Osteocyte (in vitro differentiated cells): ENCODE measurements around the gene PAQR7. TPM values are rescaled to one million over a fixed set of nuclear protein-coding genes. Genes with fewer than 3 reads are reported as not detected.

ENCODE experiments used
- DNase-seq: peaks from one replicate; pipeline ENCODE4 v3.0.0; 2021; ENCODE audit warnings: mixed read lengths; ENCODE audit not compliant: unreplicated experiment; ENCODE audit errors: extremely low spot score
- H3K27ac Mint-ChIP-seq: one replicate; pipeline ENCODE4 v1.8.0; 2021; ENCODE audit warnings: mild to moderate bottlenecking, mixed read lengths; ENCODE audit not compliant: unreplicated experiment
- H3K27me3 Mint-ChIP-seq: one replicate; pipeline ENCODE4 v1.8.0; 2021; ENCODE audit warnings: mixed read lengths; ENCODE audit not compliant: unreplicated experiment
- H3K36me3 Mint-ChIP-seq: one replicate; pipeline ENCODE4 v1.8.0; 2021; ENCODE audit warnings: mixed read lengths; ENCODE audit not compliant: unreplicated experiment
- H3K4me1 Mint-ChIP-seq: one replicate; pipeline ENCODE4 v1.8.0; 2021; ENCODE audit warnings: mixed read lengths; ENCODE audit not compliant: unreplicated experiment
- H3K4me3 Mint-ChIP-seq: one replicate; pipeline ENCODE4 v1.8.0; 2021; ENCODE audit warnings: mild to moderate bottlenecking, moderate library complexity, mixed read lengths; ENCODE audit not compliant: unreplicated experiment
- H3K9me3 Mint-ChIP-seq: one replicate; pipeline ENCODE4 v1.8.0; 2021; ENCODE audit warnings: mixed read lengths; ENCODE audit not compliant: unreplicated experiment
- CTCF ChIP-seq: fragments of 200-600 bp; sonication (generic); IDR thresholded peaks from 2 replicates; pipeline ENCODE4 v1.5.0; 2021; ENCODE audit warnings: antibody characterized with exemption, mild to moderate bottlenecking, moderate library complexity
- total RNA-seq: library from RNA; stranded (reverse); gene quantifications from 2 replicates; pipeline ENCODE4 v1.2.1, GENCODE V29; 2021

PAQR7 gene
- total RNA-seq, 1 donor from 2014 or later = 11.0 TPM

DNA sequence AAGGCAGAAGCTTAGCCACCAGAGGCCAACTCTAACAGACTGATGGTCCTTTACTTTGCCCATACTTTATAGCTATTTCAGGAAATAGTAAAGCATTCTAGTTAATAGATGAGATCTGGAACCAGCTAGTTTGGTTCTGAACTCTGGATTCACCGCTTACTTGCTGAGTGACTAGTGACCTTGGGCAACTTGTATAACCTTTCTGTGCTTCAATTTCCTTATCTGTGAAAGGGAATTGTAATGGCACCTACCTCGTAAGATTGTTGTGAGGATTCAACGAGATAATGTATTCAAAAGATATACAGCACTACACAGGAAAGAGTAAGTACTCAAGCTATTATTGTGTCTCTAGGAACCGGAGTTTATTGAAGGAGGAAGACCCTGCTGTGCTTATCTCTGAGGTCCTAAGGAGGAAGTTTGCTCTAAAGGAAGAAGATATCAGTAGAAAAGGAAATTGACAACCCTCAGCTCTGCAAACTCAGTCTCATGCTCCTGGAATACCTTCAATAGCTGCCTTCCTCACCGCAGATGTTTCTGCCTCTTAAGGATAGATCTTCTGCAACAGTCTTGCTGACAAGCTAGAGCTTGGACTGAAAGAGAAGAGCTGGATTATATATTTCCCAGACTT, 43.8 kb downstream of the PAQR7 start:
- no peak for TF ChIP-seq CTCF
- H3K4me3 Mint-ChIP-seq = no peak overlapping the region
- H3K9me3 Mint-ChIP-seq = no peaks in the 10 kb centered on the region
- no peaks in the 10 kb centered on the region for H3K27me3 Mint-ChIP-seq
- H3K36me3 Mint-ChIP-seq = peaks cover 44% of the 10 kb centered on the region
- H3K27ac Mint-ChIP-seq = no peak overlapping the region
- DNase-seq = peak; percentile 1
- peaks cover 23% of the 10 kb centered on the region for H3K4me1 Mint-ChIP-seq

DNA sequence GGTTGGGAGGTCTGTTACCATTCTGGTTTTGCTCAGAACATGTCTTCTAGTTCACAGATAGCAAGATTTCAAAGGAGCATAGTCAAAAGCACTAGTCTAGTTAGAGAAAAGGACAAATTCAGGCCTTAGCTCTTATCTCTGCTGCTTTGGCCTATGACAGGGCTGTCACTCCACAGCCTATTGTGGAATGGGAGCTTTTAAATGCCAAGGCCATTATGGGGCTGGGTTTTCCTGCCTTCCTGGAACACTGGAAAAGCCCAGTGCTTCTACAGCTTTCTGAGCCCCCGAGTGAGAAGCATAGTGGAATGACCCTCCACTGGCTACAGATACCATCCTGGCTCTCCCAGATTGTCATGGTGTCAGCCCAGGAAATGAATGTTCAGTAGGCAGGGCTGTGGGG, 46.5 kb downstream of the PAQR7 start:
- H3K27ac Mint-ChIP-seq = no peak overlapping the region
- H3K9me3 Mint-ChIP-seq = no peaks in the 10 kb centered on the region
- no peaks in the 10 kb centered on the region for H3K27me3 Mint-ChIP-seq
- peak; percentile 10 for DNase-seq
- H3K4me1 Mint-ChIP-seq = no peaks in the 10 kb centered on the region
- H3K36me3 Mint-ChIP-seq = peaks cover 45% of the 10 kb centered on the region
- no peak for TF ChIP-seq CTCF
- no peak overlapping the region for H3K4me3 Mint-ChIP-seq

DNA sequence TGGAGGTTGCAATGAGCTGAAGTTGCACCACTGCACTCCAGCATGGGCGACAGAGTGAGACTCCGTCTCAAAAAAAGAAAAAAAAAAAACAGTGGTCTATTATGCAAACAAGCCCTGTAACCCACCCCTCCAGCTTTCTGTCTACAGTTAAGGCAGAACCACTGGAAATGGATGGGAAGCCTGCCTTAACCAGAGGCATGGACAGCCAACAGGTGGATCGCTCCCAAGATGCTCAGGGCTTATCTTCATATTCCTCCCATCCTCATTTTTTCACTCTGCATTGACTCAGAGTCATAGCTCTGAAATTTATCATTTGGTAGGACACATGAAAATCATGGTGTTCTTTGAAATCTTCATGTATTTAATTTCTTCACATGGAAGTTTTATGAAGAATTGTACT, 47.0 kb downstream of the PAQR7 start:
- Mint-ChIP-seq H3K36me3 (peaks cover 45% of the 10 kb centered on the region), H3K4me3 (no peak overlapping the region), H3K9me3 (no peaks in the 10 kb centered on the region), H3K27me3 (no peaks in the 10 kb centered on the region), H3K27ac (no peak overlapping the region), H3K4me1 (no peaks in the 10 kb centered on the region)
- no peak for TF ChIP-seq CTCF
- DNase-seq = no peak

- no peak overlapping the region for H3K4me3 Mint-ChIP-seq
- no peaks in the 10 kb centered on the region for H3K27me3 Mint-ChIP-seq
- no peaks in the 10 kb centered on the region for H3K9me3 Mint-ChIP-seq
- H3K4me1 Mint-ChIP-seq = peaks cover 7% of the 10 kb centered on the region
- H3K27ac Mint-ChIP-seq = no peak overlapping the region
- H3K36me3 Mint-ChIP-seq = peaks cover 36% of the 10 kb centered on the region
- DNase-seq = peak; percentile 66
- TF ChIP-seq CTCF = no peak
Observed at GRCh38 chr1:25826571-25826970, 48.9 kb downstream of the PAQR7 start.

DNA sequence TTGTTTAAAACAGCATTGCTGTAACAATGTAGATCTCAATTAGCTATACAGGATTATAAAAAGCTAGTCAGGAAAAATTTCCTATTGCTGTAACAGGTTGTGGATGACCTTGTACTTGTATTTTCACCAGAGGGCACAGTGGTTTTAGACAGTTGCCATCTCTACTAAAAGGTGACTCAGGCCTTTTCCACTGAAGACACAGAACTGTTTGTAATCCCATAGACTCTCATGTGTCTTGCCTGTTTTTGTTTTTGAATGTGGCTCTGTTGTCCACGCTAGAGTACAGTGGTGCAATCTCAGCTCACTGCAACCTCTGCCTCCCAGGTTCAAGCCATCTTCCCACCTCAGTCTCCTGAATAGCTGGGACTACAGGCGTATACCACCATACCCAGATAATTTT, 49.9 kb downstream of the PAQR7 start:
- H3K4me1 Mint-ChIP-seq = peaks cover 17% of the 10 kb centered on the region
- no peak for TF ChIP-seq CTCF
- H3K9me3 Mint-ChIP-seq = no peaks in the 10 kb centered on the region
- no peaks in the 10 kb centered on the region for H3K27me3 Mint-ChIP-seq
- no peak for DNase-seq
- H3K4me3 Mint-ChIP-seq = no peak overlapping the region
- H3K27ac Mint-ChIP-seq = no peak overlapping the region
- peaks cover 29% of the 10 kb centered on the region for H3K36me3 Mint-ChIP-seq
